GM12878 (cell line): ENCODE measurements around the gene SH2D6.

Experiments
- CEBPZ ChIP-seq: fragments of 150-350 bp; IDR thresholded peaks from 2 replicates; pipeline ENCODE4 v1.6.1; 2016; ENCODE audit warnings: low read depth, low read length
- CTCF ChIP-seq, 3 experiments: IDR thresholded peaks in 2 of 3; conservative IDR thresholded peaks in 1 of 3; 2 replicates each; pipeline ENCODE4 v1.5.1; 2011; ENCODE audit warnings: low read depth in 3 of 3, low read length in 3 of 3, mild to moderate bottlenecking in 3 of 3, control low read depth in 2 of 3, moderate library complexity in 2 of 3, inconsistent platforms in 1 of 3, mixed read lengths in 1 of 3; ENCODE audit not compliant: control insufficient read depth in 2 of 3, insufficient read depth in 1 of 3; ENCODE audit errors: extremely low read depth in 1 of 3
- EP300 ChIP-seq, 2 experiments: fragments of 150-350 bp in 1 of 2; IDR thresholded peaks; 2 replicates each; pipeline ENCODE4 v1.6.1; 2011 to 2012; ENCODE audit warnings: low read depth in 2 of 2, low read length in 2 of 2, borderline replicate concordance in 1 of 2, improper control_type of control experiment in 1 of 2, inconsistent platforms in 1 of 2; ENCODE audit not compliant: control insufficient read depth in 1 of 2
- ETV6 ChIP-seq, 2 experiments: fragments of 450-650 bp in 1 of 2; IDR thresholded peaks in 1 of 2; conservative IDR thresholded peaks in 1 of 2; 2 replicates each; pipeline ENCODE4 v1.6.1; 2014; ENCODE audit warnings: antibody characterized with exemption in 1 of 2, borderline replicate concordance in 1 of 2, low read depth in 1 of 2, mild to moderate bottlenecking in 1 of 2, moderate library complexity in 1 of 2
- HDGF ChIP-seq: fragments of 450-650 bp; IDR thresholded peaks from 2 replicates; pipeline ENCODE4 v1.6.1; 2016; ENCODE audit warnings: antibody characterized with exemption
- JUND ChIP-seq: IDR thresholded peaks from 2 replicates; pipeline ENCODE4 v1.6.1; 2012; ENCODE audit warnings: low read depth, mild to moderate bottlenecking, low read length, improper control_type of control experiment, moderate library complexity
- NFIC ChIP-seq: IDR thresholded peaks from 2 replicates; pipeline ENCODE4 v1.6.1; 2012; ENCODE audit warnings: low read depth, mild to moderate bottlenecking, inconsistent platforms, low read length, moderate library complexity
- PKNOX1 ChIP-seq: fragments of 450-650 bp; IDR thresholded peaks from 2 replicates; pipeline ENCODE4 v1.6.1; 2016; ENCODE audit warnings: mild to moderate bottlenecking
- REST ChIP-seq: IDR thresholded peaks from 2 replicates; pipeline ENCODE4 v1.6.1; 2012; ENCODE audit warnings: mild to moderate bottlenecking, low read depth, low read length
- SIN3A ChIP-seq: IDR thresholded peaks from 2 replicates; pipeline ENCODE4 v1.6.1; 2012; ENCODE audit warnings: low read depth, low read length, improper control_type of control experiment
- SREBF2 ChIP-seq: IDR thresholded peaks from 2 replicates; pipeline ENCODE4 v1.6.1; 2012; ENCODE audit warnings: mild to moderate bottlenecking, low read length
- STAT1 ChIP-seq: fragments of 450-650 bp; conservative IDR thresholded peaks from 2 replicates; pipeline ENCODE4 v1.6.1; 2014; ENCODE audit warnings: antibody characterized with exemption, mild to moderate bottlenecking

GRCh38 chr2:85396531-85397470 is 21.7 kb upstream of the SH2D6 start:
- TF ChIP-seq SIN3A: no peak
- TF ChIP-seq SREBF2: no peak
- TF ChIP-seq CEBPZ: no peak
- TF ChIP-seq EP300 (IDR thresholded peaks at IDR 0.05; ENCODE audit: borderline replicate concordance in 1 of 2, control insufficient read depth in 1 of 2, low read depth in 2 of 2, low read length in 2 of 2): no peak
- TF ChIP-seq REST: no peak
- no peak for TF ChIP-seq JUND
- TF ChIP-seq STAT1: no peak
- no peak for TF ChIP-seq CTCF (IDR thresholded peaks at IDR 0.05 in 2 of 3, conservative IDR thresholded peaks at IDR 0.05 in 1 of 3; ENCODE audit: control insufficient read depth in 2 of 3, extremely low read depth in 1 of 3, insufficient read depth in 1 of 3, low read depth in 3 of 3, low read length in 3 of 3)
- TF ChIP-seq NFIC: no peak
- no peak for TF ChIP-seq ETV6 (conservative IDR thresholded peaks at IDR 0.05 in 1 of 2, IDR thresholded peaks at IDR 0.05 in 1 of 2; ENCODE audit: borderline replicate concordance in 1 of 2, low read depth in 1 of 2)
- TF ChIP-seq HDGF: no peak
- no peak for TF ChIP-seq PKNOX1
